ENCODE results near the gene NDUFS2.
"Not testable (repeated sequence)": the region's sequence is repeated elsewhere in the genome, so short reads cannot be mapped to it uniquely, and the experiment has no call there.

Gene NDUFS2

GRCh38 chr1:161222175-161223019 is 20.2 kb downstream of the NDUFS2 start:
- no peak for DNase-seq

- DNase-seq, result no peak
Observed at GRCh38 chr1:161223805-161224694, 21.9 kb downstream of the NDUFS2 start.

GRCh38 chr1:161224695-161225087 is 22.5 kb downstream of the NDUFS2 start:
- DNase-seq, result not testable (repeated sequence)

GRCh38 chr1:161225178-161225533 is 23.0 kb downstream of the NDUFS2 start:
- DNase-seq, result no peak

GRCh38 chr1:161225534-161226319 is 23.6 kb downstream of the NDUFS2 start, which contains the start of gene TOMM40L:
Gene TOMM40L (plus strand): TSS chr1:161226060. CDS start chr1:161226490, 430 bp downstream.
- peak; percentile 97 for DNase-seq

- DNase-seq, result no peak
Observed at GRCh38 chr1:161226320-161226711, 24.1 kb downstream of the NDUFS2 start.

GRCh38 chr1:161226759-161227158 is 24.6 kb downstream of the NDUFS2 start:
- DNase-seq, result no peak

- DNase-seq, result peak; percentile 57
Observed at GRCh38 chr1:161227196-161227871, 25.2 kb downstream of the NDUFS2 start.

GRCh38 chr1:161228032-161228431 is 25.9 kb downstream of the NDUFS2 start:
- DNase-seq, result no peak

- DNase-seq, result no peak
Observed at GRCh38 chr1:161229896-161230295, 27.7 kb downstream of the NDUFS2 start.

GRCh38 chr1:161230762-161231161 is 28.6 kb downstream of the NDUFS2 start:
- DNase-seq, result no peak

- DNase-seq, result no peak
Observed at GRCh38 chr1:161233102-161233501, 30.9 kb downstream of the NDUFS2 start.

GRCh38 chr1:161235957-161236775 is 34.0 kb downstream of the NDUFS2 start:
- no peak for DNase-seq

GRCh38 chr1:161238039-161238473 is 35.9 kb downstream of the NDUFS2 start, which contains the start of gene NR1I3:
Gene NR1I3 (minus strand): TSS chr1:161238203. CDS start chr1:161236565, 1,638 bp downstream.
- DNase-seq, result no peak

- DNase-seq, result no peak
Observed at GRCh38 chr1:161241682-161242081, 39.5 kb downstream of the NDUFS2 start.

- DNase-seq, result no peak
Observed at GRCh38 chr1:161242313-161242712, 40.1 kb downstream of the NDUFS2 start.

GRCh38 chr1:161244888-161245287 is 42.7 kb downstream of the NDUFS2 start:
- DNase-seq, result no peak

- DNase-seq, result not testable (repeated sequence)
Observed at GRCh38 chr1:161250100-161250499, 47.9 kb downstream of the NDUFS2 start.

- DNase-seq, result no peak
Observed at GRCh38 chr1:161250829-161251228, 48.7 kb downstream of the NDUFS2 start.

GRCh38 chr1:161251579-161251978 is 49.4 kb downstream of the NDUFS2 start:
- DNase-seq, result no peak

- DNase-seq, result not testable (repeated sequence)
Observed at GRCh38 chr1:161255302-161255701, 53.1 kb downstream of the NDUFS2 start.
